HEK293T (cell line): Measurements from ENCODE around the gene AMELY.

Experiments
- CTCF ChIA-PET: fragments of 350-600 bp; formaldehyde crosslinking; extraction: SDS; loops from one replicate; lab custom pipeline; 2021; ENCODE audit warnings: antibody characterized with exemption, inconsistent platforms; lab: Yijun Ruan, JAX
- POLR2A ChIA-PET: fragments of 350-600 bp; formaldehyde crosslinking; extraction: SDS; loops from one replicate; lab custom pipeline; 2020; ENCODE audit warnings: antibody characterized with exemption, inconsistent platforms; lab: Yijun Ruan, JAX
- DNase-seq: peaks from one replicate; pipeline ENCODE4 v3.0.0; 2012; ENCODE audit warnings: mixed read lengths; ENCODE audit errors: extremely low spot score
- ARNT ChIP-seq: fragments of 450-650 bp; IDR thresholded peaks from 2 replicates; pipeline ENCODE4 v1.6.1; 2017; ENCODE audit warnings: mild to moderate bottlenecking
- BHLHE40 ChIP-seq: fragments of 450-650 bp; IDR thresholded peaks from 2 replicates; pipeline ENCODE4 v1.6.1; 2016; ENCODE audit warnings: mild to moderate bottlenecking, moderate library complexity, borderline replicate concordance
- CTBP1 ChIP-seq: fragments of 450-650 bp; IDR thresholded peaks from 2 replicates; pipeline ENCODE4 v1.6.1; 2016; ENCODE audit warnings: borderline replicate concordance
- ELF4 ChIP-seq: fragments of 450-650 bp; IDR thresholded peaks from 2 replicates; pipeline ENCODE4 v1.6.1; 2017; ENCODE audit warnings: antibody characterized with exemption
- FOXA1 ChIP-seq: fragments of 450-650 bp; IDR thresholded peaks from 2 replicates; pipeline ENCODE4 v1.6.1; 2016; ENCODE audit warnings: mild to moderate bottlenecking
- FOXK2 ChIP-seq: fragments of 450-650 bp; IDR thresholded peaks from 2 replicates; pipeline ENCODE4 v1.6.1; 2016; ENCODE audit warnings: mild to moderate bottlenecking
- FOXM1 ChIP-seq: fragments of 450-650 bp; IDR thresholded peaks from 2 replicates; pipeline ENCODE4 v1.6.1; 2017; ENCODE audit warnings: mild to moderate bottlenecking, borderline replicate concordance
- HDGF ChIP-seq: fragments of 450-650 bp; IDR thresholded peaks from 2 replicates; pipeline ENCODE4 v1.6.1; 2017; ENCODE audit warnings: antibody characterized with exemption, borderline replicate concordance
- L3MBTL2 ChIP-seq: fragments of 450-650 bp; conservative IDR thresholded peaks from 2 replicates; pipeline ENCODE4 v1.6.1; 2016; ENCODE audit warnings: mild to moderate bottlenecking
- LEF1 ChIP-seq: fragments of 450-650 bp; IDR thresholded peaks from 2 replicates; pipeline ENCODE4 v1.6.1; 2017; ENCODE audit warnings: mild to moderate bottlenecking, borderline replicate concordance
- NFRKB ChIP-seq: fragments of 450-650 bp; IDR thresholded peaks from 2 replicates; pipeline ENCODE4 v1.6.1; 2016; ENCODE audit warnings: mild to moderate bottlenecking, moderate library complexity
- PKNOX1 ChIP-seq: fragments of 450-650 bp; IDR thresholded peaks from 2 replicates; pipeline ENCODE4 v1.6.1; 2016
- SP1 ChIP-seq: fragments of 450-650 bp; IDR thresholded peaks from 2 replicates; pipeline ENCODE4 v1.6.1; 2017
- SUZ12 ChIP-seq: fragments of 450-650 bp; IDR thresholded peaks from 2 replicates; pipeline ENCODE4 v1.6.1; 2016; ENCODE audit warnings: mild to moderate bottlenecking
- TARDBP ChIP-seq: fragments of 450-650 bp; IDR thresholded peaks from 2 replicates; pipeline ENCODE4 v1.6.1; 2016
- ZNF384 ChIP-seq: fragments of 450-650 bp; IDR thresholded peaks from 2 replicates; pipeline ENCODE4 v1.6.1; 2016

Gene AMELY

GRCh38 chrY:6931779-6932396 lies 20.3 kb upstream of the AMELY start:
- CTCF ChIA-PET = no interaction called here
- POLR2A ChIA-PET = no interaction called here
- DNase-seq = no peak
- no peak for TF ChIP-seq HDGF
- TF ChIP-seq NFRKB = no peak
- no peak for TF ChIP-seq TARDBP
- TF ChIP-seq SUZ12 = no peak
- no peak for TF ChIP-seq L3MBTL2
- TF ChIP-seq ZNF384 = no peak
- no peak for TF ChIP-seq PKNOX1
- TF ChIP-seq CTBP1 = no peak
- TF ChIP-seq LEF1 = no peak
- no peak for TF ChIP-seq ARNT
- no peak for TF ChIP-seq ELF4
- no peak for TF ChIP-seq SP1
- no peak for TF ChIP-seq FOXM1
- no peak for TF ChIP-seq FOXA1
- no peak for TF ChIP-seq FOXK2
- no peak for TF ChIP-seq BHLHE40

- ChIA-PET POLR2A (no interaction called here), CTCF (no interaction called here)
- DNase-seq = no peak
- TF ChIP-seq ZNF384 (no peak), LEF1 (no peak), BHLHE40 (no peak), SUZ12 (no peak), HDGF (no peak), SP1 (no peak), ARNT (no peak), PKNOX1 (no peak), L3MBTL2 (no peak), FOXK2 (no peak), CTBP1 (no peak), FOXA1 (no peak), ELF4 (no peak), NFRKB (no peak), FOXM1 (no peak), TARDBP (no peak)
These were observed 17.7 kb upstream of the AMELY start for GRCh38 chrY:6929237-6929636.

- POLR2A ChIA-PET = no interaction called here
These were observed 16.7 kb upstream of the AMELY start for GRCh38 chrY:6928265-6928664.

GRCh38 chrY:6921061-6921460 lies 9.5 kb upstream of the AMELY start:
- ChIA-PET POLR2A (no interaction called here), CTCF (no interaction called here)
- TF ChIP-seq CTBP1 (no peak), ZNF384 (no peak), PKNOX1 (no peak), SP1 (no peak), BHLHE40 (no peak), ELF4 (no peak), NFRKB (no peak)
- no peak for DNase-seq

More at GRCh38 chrY:6928265-6928664, 16.7 kb upstream of the AMELY start:
- CTCF ChIA-PET = no interaction called here
- TF ChIP-seq BHLHE40 (no peak), TARDBP (no peak), HDGF (no peak), FOXK2 (no peak), L3MBTL2 (no peak), ZNF384 (no peak), SUZ12 (no peak)
- no peak for DNase-seq

- ChIA-PET POLR2A (no interaction called here), CTCF (no interaction called here)
- no peak for DNase-seq
- TF ChIP-seq ELF4 = no peak
- TF ChIP-seq FOXA1 = no peak
- no peak for TF ChIP-seq HDGF
- no peak for TF ChIP-seq FOXK2
- TF ChIP-seq PKNOX1 = no peak
- no peak for TF ChIP-seq TARDBP
- TF ChIP-seq SP1 = no peak
- TF ChIP-seq BHLHE40 = no peak
- TF ChIP-seq NFRKB = no peak
- TF ChIP-seq L3MBTL2 = no peak
- no peak for TF ChIP-seq SUZ12
These were observed 1.8 kb upstream of the AMELY start for GRCh38 chrY:6913362-6913761.
